ENCODE data around the gene TMEM213.
"Not testable (repeated sequence)": the region's sequence is repeated elsewhere in the genome, so short reads cannot be mapped to it uniquely, and the experiment has no call there.

Gene TMEM213

DNA sequence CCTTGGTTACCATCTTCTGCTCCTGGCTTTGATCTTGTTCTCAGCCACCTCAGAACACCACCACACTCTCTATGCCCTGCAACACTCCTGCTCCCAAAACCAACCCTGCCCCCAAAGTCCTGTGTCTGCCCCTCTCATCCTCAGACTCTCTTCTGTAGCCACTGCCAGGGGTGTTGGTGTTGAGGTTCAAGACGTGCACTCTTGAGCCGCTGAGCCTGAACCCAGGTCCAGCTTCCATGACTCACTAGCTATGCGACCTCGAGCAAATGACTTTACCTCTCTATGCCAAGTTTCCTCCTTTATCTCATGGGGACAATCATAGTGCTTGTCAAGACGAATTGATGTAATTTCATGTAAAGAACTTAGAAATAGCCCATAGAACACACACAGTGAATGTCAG lies 1.0 kb downstream of the TMEM213 start:
- no peak for DNase-seq

DNA sequence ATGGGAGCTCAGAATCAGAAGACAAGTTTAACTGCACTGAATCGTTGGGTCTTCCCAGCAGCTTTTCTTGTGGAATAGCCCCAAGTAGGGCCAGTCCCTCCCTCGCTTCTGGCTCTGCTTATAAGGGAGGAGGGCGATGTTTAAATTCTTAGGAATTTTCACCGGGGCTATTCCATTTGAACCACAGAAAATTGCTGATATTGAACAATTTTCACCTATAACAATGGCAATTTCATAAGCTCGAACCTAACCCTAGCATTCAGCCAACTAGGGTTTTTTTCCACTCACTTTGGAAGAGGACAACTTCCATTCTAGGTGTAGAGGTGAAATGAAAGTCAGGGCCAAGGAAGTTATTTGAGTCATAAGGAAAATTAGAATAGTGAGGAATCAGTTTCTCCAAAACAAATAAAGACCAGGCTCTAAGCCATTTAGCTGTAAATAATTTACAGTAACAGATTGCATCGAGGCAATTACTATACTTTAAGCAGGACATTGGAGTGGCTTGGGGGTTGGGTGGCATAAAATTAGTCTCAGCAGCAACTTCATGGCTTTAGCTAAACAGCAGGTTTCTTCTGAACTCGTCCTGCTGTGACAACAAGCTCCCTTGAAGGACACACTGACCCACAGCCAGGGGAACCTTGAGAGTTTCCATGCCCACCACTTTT lies 1.7 kb downstream of the TMEM213 start:
- DNase-seq = no peak

DNA sequence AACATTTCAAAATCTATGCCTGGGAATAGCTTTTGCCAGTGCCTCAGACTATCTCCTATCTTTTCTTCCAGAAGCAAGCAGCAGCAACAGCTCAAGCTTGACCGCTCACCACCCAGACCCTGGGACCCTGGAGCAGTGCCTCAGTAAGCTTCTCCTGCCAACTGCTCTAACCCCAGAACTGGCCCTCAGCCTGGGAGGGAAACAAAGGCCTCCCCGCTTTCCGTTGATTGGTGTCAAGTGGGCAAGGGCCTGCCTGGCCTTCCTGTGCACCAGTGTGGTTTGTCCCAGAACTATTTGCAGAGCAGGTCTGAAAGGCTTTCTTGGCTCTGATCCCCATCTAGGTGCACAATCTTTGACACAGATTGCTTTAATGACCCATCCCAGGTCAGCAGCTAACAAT lies 3.5 kb downstream of the TMEM213 start:
- DNase-seq = no peak

DNA sequence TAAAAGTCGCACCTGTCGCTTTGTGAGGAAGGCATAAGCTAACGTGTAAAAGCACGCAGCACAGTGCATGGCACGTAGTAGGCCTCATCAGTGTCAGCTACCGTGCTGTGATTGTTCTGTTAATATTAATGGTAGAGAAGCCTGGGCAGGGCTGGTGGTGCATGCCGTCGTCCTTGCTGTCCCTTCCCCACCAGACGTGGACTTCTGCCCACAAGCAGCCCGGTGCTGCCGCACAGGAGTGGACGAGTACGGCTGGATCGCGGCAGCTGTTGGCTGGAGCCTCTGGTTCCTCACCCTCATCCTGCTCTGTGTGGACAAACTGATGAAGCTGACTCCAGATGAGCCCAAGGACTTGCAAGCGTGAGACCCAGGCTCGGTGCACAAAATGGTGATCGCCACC lies 4.9 kb downstream of the TMEM213 start:
- DNase-seq = no peak

DNA sequence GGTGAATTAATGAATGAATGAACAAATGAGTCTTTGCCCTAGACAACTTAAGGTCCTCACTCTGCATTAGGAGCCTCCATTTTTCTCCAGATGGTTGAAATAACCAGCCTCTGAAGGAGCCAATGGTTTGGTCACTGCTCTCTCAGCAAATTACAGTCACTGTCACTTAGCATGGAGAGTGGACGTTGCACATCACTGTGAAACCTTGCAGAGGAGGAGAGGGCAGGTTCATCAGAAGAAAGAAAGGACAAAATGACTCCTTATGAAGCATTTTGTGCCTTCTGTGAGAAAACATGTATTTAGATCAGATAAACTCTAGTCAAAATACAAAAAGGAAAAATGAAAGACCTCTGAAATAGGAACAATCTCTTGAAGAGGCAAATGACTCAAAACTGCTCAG lies 6.8 kb downstream of the TMEM213 start:
- DNase-seq = no peak

DNA sequence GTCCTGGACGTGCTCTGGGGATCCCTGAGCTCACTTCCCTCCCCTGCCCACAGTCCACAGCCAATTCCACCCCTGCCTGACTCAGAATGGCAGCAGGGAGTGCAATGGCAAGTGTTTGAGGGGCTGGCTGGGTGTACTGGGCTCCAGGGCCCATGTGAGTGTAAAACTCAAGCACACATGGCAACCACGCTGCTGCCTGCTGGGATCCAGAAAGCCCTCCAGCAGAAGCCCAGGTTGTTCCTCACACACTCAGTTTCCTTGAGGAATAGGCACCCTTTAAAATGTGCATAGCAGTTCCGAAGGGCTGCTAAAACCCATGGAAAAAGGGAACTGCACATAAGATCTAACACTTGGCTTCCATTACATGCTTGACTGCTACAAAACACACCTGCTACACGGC lies 11.6 kb downstream of the TMEM213 start:
- no peak for DNase-seq

DNA sequence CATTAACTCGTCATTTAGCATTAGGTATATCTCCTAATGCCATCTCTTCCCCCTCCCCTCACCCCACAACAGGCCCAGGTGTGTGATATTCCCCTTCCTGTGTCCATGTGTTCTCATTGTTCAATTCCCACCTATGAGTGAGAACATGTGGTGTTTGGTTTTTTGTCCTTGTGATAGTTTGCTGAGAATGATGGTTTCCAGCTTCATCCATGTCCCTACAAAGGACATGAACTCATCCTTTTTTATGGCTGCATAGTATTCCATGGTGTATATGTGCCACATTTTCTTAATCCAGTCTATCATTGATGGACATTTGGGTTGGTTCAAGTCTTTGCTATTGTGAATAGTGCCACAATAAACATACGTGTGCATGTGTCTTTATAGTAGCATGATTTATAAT lies 13.5 kb downstream of the TMEM213 start:
- not testable (repeated sequence) for DNase-seq

DNA sequence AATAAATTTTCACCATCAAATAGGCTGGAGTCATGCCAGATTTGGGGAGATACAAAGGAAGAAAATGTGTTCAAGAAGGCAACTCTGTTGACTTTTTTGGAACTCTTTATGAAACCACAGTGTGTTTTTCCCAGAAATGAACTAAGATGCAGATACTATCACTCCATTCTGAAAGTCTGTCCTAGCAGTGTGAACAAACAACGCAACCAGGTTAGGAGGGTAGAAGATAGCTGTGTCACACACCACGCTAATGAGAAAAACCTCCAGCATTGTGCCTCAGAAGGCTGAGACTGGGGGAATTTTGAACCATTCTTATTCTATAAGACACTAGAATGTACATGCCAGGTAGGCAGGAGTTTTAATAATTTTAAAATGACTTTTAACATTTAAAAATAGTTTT lies 16.2 kb downstream of the TMEM213 start:
- no peak for DNase-seq

DNA sequence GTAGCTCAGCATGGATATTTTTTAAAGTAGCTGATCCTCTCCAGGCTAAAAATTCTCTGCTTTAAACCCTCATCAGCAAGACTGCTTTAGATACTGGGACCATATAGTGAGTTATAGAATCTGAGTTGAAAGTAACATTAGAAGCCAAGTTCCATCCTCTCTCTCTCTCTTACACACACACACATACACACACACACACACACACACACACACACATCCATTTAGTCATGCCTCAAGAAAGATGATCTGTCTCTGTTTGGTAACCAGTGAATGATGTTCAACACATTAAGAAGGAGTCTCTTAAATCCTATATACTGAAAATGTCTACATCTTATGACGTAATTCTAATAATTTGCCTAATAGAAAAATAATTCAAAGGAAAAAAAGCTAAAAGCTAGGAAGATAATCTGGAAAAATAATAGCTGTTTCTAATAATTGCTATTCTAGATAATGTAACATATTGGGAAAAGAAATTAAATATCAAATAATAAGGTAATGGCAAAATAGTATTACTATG lies 17.1 kb downstream of the TMEM213 start:
- no peak for DNase-seq

DNA sequence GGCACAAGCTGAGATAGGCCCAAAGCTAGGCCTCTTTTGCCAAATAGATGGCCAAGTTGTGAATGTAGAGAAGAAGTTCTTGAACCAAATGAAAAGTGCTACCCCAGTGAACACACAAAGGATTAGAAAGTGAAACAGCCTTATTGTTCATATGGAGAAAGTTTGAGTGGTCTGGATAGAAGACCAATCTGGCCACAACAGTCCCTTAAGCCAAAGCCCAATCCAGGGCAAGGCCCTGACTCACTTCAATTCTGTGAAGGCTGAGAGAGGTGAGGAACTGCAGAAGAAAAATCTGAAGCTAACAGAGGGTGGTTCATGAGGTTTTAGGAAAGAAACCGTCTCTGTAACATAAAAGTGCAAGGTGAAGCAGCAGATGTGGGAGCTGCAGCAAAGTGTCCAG lies 18.9 kb downstream of the TMEM213 start:
- no peak for DNase-seq

DNA sequence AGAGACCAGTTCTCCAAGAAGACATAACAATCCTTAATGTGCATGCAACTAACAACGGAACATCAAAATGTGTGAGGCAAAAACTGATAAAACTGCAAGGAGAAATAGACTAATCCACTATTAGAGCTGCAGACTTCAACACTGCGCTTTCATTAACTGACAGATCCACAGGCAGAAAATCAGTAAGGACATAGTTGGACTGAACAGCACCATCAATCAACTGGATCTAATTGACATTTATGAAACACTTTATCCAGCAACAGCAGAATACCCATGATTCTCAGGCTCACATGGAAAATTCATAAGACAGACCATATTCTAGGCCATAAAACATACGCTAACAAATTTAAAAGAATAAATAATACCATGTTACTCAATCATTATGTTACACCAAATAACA lies 21.8 kb downstream of the TMEM213 start:
- DNase-seq = no peak

DNA sequence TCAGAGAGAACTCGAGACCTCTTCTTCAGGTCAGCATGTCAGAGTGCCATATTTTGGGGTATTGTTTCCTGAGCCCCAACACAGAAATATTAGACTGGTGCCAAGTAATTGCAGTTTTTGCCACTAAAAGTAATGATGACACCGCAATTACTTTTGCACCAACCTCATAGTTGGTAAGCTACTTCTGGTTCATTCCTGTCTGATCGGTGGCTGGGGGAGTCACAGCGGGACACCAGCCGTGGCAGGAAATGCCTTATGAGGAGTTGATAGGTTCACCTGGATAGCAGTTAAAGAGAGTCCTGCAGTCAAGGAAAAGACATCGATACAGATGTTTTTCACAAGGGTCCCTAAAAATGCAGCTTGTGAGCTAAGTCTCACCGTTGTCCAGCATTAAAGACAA lies 24.1 kb downstream of the TMEM213 start:
- no peak for DNase-seq

DNA sequence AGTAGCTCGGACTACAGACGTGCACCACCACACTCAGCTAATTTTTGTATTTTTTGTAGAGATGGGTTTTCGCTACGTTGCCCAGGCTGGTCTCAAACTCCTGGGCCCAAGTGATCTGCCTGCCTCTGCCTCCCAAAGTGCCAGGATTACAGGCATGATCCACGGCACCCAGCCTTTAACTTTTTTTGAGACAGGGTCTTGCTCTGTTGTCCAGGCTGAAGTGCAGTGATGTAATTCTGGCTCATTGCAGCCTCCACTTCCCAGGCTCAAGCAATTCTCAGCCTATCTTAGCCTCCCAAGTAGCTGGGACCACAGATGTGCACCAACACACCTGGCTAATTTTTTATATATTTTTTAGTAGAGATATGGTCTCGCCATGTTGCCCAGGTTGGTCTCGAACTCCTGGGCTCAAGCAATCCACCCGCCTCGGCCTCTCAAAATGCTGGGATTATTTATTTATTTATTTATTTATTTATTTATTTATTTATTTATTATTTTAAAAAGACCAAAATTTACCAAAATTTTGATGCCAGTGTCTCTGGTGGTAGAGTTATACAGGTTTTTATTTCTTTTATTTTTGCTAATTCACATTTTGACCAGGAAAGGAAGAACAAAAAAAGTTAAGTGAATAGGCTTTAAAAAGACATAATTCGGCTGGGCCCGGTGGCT lies 25.2 kb downstream of the TMEM213 start:
- no peak for DNase-seq

DNA sequence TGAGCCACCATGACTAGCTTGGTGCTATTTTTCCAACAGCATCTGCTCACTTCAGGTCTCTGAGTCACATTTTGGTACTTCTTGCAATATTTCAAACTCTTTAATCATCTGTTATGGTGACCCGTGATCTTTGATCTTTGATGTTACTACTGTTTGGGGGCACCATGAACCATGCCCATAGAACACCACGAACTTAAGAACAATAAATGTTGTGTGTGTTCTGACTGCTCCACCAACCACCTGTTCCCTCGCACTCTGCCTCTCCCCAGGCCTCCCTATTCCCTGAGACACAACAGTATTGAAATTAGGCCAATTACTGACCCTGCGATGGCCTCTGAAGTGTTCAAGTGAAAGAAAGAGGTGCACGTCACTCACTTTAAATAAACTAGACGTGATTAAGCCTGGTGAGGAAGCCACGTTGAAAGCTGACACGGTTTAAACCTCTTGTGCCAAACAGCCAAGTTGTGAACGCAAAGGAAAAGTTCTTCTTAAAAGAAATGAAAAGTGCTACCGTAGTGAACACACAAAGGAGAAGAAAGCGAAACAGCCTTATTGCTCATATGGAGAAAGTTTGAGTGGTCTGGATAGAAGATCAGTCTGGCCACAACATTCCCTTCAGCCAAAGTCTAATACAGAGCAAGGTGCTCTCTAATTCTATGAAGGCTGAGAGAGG lies 27.4 kb downstream of the TMEM213 start:
- DNase-seq = no peak

DNA sequence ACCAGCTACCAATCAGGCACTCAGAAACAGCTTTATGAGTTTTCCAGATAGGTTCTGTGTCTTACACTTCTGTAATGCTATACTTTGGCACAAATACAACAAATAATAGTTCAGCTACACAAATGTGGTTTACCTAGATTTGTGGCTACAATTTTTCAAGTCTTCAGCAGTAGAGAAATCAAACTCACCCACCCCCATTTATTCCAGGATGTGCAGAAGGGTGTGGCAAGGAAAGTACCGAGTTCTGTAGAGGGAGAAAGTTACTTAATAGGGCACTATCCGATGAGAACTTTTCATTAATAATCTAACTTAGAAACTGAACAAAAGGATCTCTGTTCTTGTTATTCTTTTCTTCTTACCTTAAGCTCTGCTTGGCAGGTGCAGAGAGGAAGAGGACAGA lies 30.5 kb downstream of the TMEM213 start:
- no peak for DNase-seq

DNA sequence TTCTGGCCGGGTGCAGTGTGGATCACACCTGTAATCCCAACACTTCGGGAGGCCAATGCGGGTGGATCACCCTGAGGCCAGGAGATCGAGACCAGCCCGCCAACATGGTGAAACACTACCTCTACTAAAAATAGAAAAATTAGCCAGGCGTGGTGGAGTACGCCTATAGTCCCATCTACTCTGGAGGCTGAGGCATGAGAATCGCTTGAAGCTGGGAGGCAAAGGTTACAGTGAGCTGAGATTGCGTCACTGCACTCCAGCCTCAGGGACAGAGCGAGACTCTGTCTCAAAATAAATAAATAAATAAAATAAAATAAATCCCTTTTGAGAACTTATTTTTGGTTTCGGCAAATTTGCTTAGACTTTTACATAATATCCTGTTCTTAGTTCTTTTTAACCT lies 31.5 kb downstream of the TMEM213 start:
- no peak for DNase-seq

DNA sequence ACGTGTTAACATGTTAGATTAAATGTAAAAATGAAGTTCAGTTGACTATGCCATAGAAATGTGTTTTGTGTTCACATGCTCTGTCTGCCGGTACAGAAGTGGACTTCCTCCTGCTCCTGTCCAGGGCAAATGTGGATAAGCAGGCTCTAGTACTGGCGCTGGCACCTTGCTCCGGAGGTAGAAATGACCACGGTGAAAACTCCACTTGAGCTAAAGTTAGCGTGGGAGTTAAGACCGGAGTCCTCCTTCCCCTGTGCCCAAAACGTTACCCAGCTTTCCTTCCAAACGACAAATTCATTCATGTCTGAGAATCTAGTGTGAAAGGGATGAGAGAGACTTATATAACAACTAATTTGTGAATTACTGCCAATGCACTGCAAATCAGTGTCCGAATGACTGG lies 35.2 kb downstream of the TMEM213 start:
- DNase-seq = no peak

DNA sequence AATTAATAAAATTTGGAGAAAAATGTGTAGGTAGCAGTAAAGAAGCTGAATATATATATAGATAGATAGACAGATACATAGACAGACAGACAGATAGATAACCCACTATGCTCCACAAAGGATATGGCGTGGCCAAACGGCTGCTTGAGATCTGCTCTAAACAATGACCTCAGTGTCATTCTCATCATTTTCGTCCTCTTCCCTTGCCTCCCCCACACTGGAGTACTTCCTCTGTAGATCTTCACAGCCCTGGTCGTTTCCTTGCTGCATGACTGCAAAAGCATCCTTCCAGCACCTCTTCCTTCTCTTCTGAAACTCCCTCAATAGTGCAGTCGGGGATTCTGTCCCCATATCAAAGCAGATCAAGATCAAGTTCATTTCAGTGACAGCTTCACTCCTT lies 35.8 kb downstream of the TMEM213 start:
- DNase-seq = no peak

DNA sequence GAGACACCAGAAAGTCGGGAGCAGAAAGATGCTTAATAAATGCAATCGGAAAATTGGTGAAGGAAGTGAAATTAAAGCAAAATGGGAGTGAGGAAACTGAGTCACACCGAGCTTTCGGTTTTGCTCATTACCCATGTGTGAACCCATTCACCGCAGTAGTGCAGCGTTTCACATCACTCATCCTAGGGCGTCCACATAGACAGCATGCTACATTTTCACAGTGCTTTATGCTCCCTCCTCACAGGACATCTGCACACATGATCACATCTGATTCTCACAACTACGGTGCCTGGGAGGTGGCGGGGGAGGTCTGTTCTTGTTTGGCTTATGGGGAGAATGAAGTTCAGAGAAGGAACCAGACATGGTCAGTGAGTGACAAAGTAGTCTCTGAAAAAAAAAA lies 36.8 kb downstream of the TMEM213 start:
- DNase-seq = no peak

DNA sequence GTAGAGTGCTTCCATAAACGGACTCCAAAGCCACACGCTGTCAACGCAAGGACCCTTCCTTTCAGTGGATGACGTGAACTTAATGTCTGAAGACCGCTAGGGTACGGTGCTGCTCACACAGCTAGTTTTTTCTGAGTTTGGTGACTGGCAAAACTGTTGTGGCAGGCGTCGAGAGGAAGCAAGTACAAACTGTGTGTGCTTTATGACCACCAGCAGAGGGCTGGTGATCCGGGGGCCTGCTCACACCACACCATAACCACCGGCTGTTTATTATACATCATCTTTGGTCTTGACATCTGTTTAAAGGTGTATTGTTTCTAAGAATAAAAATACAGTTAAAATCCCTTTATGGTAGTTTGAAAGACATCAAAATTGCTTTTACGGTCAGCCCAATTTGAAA lies 37.3 kb downstream of the TMEM213 start:
- DNase-seq = no peak

DNA sequence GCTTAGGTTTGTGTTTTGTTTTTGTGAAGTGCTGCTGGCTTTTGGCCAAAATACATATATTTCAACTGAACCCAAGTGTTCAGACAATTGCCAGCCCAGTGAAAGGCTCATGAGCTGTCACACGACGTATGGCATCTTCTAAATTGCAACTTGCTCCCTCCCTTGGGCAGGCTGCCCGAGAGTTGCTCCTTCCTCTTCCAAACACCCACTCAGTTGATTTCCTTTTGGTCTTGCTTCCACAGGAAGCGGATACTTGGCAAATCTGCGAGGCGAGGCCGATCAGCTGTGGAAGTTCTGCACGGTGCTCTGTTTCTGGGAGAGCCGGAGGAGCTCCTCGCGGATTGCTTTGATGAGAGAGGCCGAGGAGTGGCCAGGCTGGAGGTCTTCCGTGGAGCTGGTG lies 39.8 kb downstream of the TMEM213 start:
- DNase-seq = peak; percentile 95

DNA sequence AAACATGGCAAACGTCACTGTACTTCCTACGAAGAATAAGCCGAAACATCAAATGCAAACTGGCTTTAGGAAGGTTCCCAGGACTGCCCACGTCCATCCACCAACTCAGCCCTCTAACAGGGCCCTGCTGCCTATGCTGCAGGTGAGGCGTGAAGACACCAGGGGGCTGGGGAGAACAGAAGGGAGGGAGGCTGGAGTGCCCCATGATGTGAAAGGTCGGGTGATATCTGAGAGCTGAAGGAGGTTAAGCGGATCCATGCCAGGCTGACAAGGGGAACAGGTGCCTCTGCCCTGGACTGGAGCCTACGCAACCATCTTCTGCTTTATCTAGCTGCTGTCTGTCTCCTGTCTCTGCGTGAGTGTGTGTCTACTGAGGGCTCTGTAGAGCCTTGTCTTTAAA lies 40.4 kb downstream of the TMEM213 start:
- DNase-seq = peak; percentile 91

DNA sequence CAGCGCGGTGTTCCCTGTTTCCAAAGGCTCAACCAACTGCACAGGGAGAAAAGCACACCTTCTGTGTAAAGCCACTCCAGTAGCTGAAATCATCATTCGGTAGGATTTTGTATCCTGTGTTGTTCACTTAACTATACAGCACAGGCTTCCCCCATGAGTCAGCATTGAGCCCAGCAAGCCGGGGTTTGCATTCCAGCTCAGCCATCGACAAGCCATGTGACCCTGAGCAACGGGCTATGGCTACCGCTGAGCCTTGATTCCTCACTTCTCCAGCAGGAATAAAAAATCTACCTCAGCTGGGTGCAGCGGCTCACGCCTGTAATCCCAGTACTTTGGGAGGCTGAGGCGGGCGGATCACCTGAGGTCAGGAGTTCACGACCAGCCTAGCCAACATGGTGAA lies 44.3 kb downstream of the TMEM213 start:
- no peak for DNase-seq
